Measurements from ENCODE around the gene PEAK1. TPM values are rescaled to one million over a fixed set of nuclear protein-coding genes. Genes with fewer than 3 reads are reported as not detected.

Gene PEAK1
- polyA plus RNA-seq, 3 donors from 2014 or later: 0.77 to 7.2 (median 2.5) TPM

DNA sequence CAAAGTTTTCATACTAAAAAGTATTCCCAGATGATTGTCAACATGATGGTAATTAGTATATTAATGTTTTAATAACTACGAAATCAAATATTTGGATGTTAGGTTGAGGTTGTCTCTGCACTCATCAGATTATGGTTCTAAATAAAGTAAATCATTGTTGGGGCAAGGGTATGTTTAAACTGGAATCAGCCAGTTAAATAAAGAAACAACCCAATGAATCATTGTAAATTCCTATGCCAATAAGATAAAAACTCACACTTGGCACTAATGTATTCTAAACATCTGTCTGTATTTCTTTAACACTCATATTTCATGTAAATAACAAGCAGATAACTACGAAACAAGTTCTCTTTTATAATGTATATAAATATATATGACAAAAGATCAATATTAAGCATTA lies 92.7 kb downstream of the PEAK1 start:
- H3K9me3 Mint-ChIP-seq: peaks cover 0 to 1% (median 0%) of the 10 kb centered on the region in 6 donors
- DNase-seq: no peak
- H3K27me3 Mint-ChIP-seq (ENCODE audit: low read depth in 3 of 3): no peaks in the 10 kb centered on the region
- peaks cover 0 to 7% (median 0%) of the 10 kb centered on the region in 3 donors for H3K36me3 Mint-ChIP-seq
- H3K4me1 Mint-ChIP-seq: peaks cover 0 to 1% of the 10 kb centered on the region in 2 donors
- no peak overlapping the region for H3K27ac Mint-ChIP-seq
- H3K4me3 Mint-ChIP-seq: no peak overlapping the region

DNA sequence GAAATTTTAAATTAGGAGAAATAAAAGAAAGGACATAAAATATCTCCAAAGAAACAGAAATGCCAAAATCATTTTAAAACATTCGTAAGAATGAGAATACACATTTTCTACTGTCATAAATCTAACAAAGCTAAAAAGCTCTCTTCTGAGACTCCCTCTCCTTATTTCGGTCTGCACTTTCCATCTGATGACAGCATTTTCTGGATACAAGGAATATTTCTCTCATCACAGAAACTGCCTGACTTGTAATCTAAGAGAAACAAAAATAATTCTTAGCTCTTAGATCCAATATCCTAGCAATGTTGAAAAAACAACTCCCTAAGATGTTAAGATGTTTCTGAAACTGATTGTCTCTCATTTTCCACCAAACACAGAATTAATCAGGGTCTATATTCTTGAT lies 93.5 kb downstream of the PEAK1 start:
- peaks cover 0 to 10% (median under 1%) of the 10 kb centered on the region in 3 donors for H3K36me3 Mint-ChIP-seq

GRCh38 chr15:77312523-77312922 lies 107.4 kb downstream of the PEAK1 start:
- Mint-ChIP-seq H3K27ac (no peak overlapping the region), H3K27me3 (ENCODE audit: low read depth in 3 of 3) (no peaks in the 10 kb centered on the region), H3K4me3 (no peak overlapping the region), H3K9me3 (no peaks in the 10 kb centered on the region), H3K4me1 (peaks cover 17 to 29% of the 10 kb centered on the region in 2 donors), H3K36me3 (no peaks in the 10 kb centered on the region)
- DNase-seq: no peak

More for the DNA sequence above, 93.5 kb downstream of the PEAK1 start:
- Mint-ChIP-seq H3K4me1 (peaks cover 0 to 8% of the 10 kb centered on the region in 2 donors), H3K27ac (peak overlapping the region in 1 of 6 donors; percentile 2), H3K4me3 (no peak overlapping the region), H3K27me3 (ENCODE audit: low read depth in 3 of 3) (peaks cover 0 to 2% (median 0%) of the 10 kb centered on the region in 3 donors), H3K9me3 (peaks cover 0 to 1% (median 0%) of the 10 kb centered on the region in 6 donors)
- DNase-seq: no peak

DNA sequence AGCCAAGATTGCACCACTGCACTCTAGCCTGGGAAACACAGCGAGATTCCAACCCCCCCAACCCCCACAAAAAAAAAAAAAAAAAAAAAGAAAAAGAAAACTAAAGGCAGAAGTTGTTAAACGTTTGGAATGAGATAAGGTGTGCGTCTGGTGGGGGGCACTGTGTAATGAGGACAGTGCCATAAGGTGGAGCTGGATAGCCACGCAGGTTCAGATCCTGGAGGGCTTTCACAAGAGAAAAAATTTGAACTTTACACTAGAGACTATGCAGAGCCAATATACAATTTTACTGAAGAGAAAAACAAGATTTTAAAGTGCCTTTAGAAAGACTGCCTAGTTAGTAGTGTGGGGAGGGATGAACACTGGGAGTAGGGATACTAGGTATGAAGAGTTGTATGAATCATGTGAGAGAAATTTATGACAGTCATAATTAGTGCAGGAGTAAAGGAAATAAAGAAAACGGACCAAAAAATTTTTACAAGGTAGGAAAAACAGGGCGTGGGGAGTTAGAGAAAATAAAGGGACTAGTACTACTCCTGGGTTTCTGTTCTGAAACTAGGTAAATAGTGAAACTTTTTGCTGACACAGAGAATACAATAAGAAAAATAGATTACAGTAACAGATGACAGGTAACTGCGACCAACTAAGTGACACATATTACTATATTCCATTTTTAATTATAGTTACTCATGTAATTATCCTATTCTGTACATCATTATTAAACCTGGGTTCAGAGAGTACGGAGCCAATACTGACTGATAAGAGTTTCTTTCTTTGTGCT lies 108.1 kb downstream of the PEAK1 start:
- Mint-ChIP-seq H3K4me3 (no peak overlapping the region), H3K27ac (no peak overlapping the region), H3K4me1 (peaks cover 17 to 29% of the 10 kb centered on the region in 2 donors), H3K36me3 (no peaks in the 10 kb centered on the region), H3K9me3 (no peaks in the 10 kb centered on the region), H3K27me3 (ENCODE audit: low read depth in 3 of 3) (no peaks in the 10 kb centered on the region)
- no peak for DNase-seq

GRCh38 chr15:77311020-77311419 lies 108.9 kb downstream of the PEAK1 start:
- no peaks in the 10 kb centered on the region for H3K27me3 Mint-ChIP-seq (ENCODE audit: low read depth in 3 of 3)
- H3K9me3 Mint-ChIP-seq: no peaks in the 10 kb centered on the region
- H3K36me3 Mint-ChIP-seq: no peaks in the 10 kb centered on the region
- DNase-seq: no peak
- peaks cover 17 to 29% of the 10 kb centered on the region in 2 donors for H3K4me1 Mint-ChIP-seq
- H3K4me3 Mint-ChIP-seq: no peak overlapping the region
- H3K27ac Mint-ChIP-seq: no peak overlapping the region

GRCh38 chr15:77309392-77309791 lies 110.5 kb downstream of the PEAK1 start:
- no peak for DNase-seq
- peaks cover 17 to 29% of the 10 kb centered on the region in 2 donors for H3K4me1 Mint-ChIP-seq
- no peak overlapping the region for H3K27ac Mint-ChIP-seq
- no peaks in the 10 kb centered on the region for H3K27me3 Mint-ChIP-seq (ENCODE audit: low read depth in 3 of 3)
- H3K4me3 Mint-ChIP-seq: no peak overlapping the region
- H3K36me3 Mint-ChIP-seq: no peaks in the 10 kb centered on the region
- no peaks in the 10 kb centered on the region for H3K9me3 Mint-ChIP-seq

- Mint-ChIP-seq H3K27ac (no peak overlapping the region), H3K9me3 (no peaks in the 10 kb centered on the region), H3K27me3 (ENCODE audit: low read depth in 3 of 3) (no peaks in the 10 kb centered on the region), H3K4me1 (peaks cover 17 to 27% of the 10 kb centered on the region in 2 donors), H3K36me3 (peaks cover 0 to 3% (median 0%) of the 10 kb centered on the region in 3 donors), H3K4me3 (no peak overlapping the region)
- DNase-seq: no peak
These were observed 114.0 kb downstream of the PEAK1 start for GRCh38 chr15:77305953-77306352.

DNA sequence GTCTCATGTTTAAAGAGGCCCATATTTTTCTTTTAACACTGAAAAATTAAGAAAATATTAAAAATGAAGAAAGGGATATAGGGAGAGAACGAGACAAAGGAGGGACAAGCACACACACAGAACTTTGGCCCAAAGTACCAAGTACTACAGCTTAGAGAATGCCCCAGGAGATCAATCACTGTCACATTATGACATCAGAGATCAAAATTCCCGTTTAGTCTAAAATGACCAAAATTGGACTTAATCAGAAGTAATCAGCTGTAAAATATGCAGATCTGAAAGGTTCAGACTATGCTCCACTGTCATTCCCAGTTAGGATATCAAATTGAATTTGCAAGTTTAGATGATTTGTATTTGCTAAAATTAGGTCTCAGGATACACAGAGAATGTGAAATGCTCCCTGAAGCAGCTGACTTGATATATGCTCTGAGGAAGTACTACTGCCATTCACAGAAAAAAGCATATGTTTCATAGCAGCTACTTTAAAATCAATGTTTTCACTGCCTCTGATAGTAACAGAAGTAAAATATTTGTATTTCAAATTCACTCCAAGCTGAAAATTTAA lies 123.0 kb downstream of the PEAK1 start:
- Mint-ChIP-seq H3K27me3 (ENCODE audit: low read depth in 3 of 3) (no peaks in the 10 kb centered on the region), H3K27ac (no peak overlapping the region), H3K9me3 (no peaks in the 10 kb centered on the region), H3K4me1 (peaks cover 0 to 2% of the 10 kb centered on the region in 2 donors), H3K36me3 (peaks cover 0 to 2% (median 0%) of the 10 kb centered on the region in 3 donors), H3K4me3 (no peak overlapping the region)
- no peak for DNase-seq

- Mint-ChIP-seq H3K27ac (no peak overlapping the region), H3K9me3 (no peaks in the 10 kb centered on the region), H3K4me3 (no peak overlapping the region), H3K36me3 (no peaks in the 10 kb centered on the region), H3K27me3 (ENCODE audit: low read depth in 3 of 3) (no peaks in the 10 kb centered on the region), H3K4me1 (peaks cover 0 to 2% of the 10 kb centered on the region in 2 donors)
- DNase-seq: no peak
These were observed 124.5 kb downstream of the PEAK1 start for GRCh38 chr15:77295446-77295845.

GRCh38 chr15:77292969-77293558 lies 126.8 kb downstream of the PEAK1 start:
- Mint-ChIP-seq H3K36me3 (no peaks in the 10 kb centered on the region), H3K9me3 (no peaks in the 10 kb centered on the region), H3K27ac (no peak overlapping the region), H3K4me3 (no peak overlapping the region), H3K4me1 (peaks cover 0 to 2% of the 10 kb centered on the region in 2 donors), H3K27me3 (ENCODE audit: low read depth in 3 of 3) (no peaks in the 10 kb centered on the region)
- DNase-seq: no peak

- no peak overlapping the region for H3K4me3 Mint-ChIP-seq
- H3K9me3 Mint-ChIP-seq: no peaks in the 10 kb centered on the region
- no peak for DNase-seq
- H3K36me3 Mint-ChIP-seq: peaks cover 0 to 3% (median under 1%) of the 10 kb centered on the region in 3 donors
- H3K27ac Mint-ChIP-seq: no peak overlapping the region
- peaks cover 0 to 2% of the 10 kb centered on the region in 2 donors for H3K4me1 Mint-ChIP-seq
- H3K27me3 Mint-ChIP-seq (ENCODE audit: low read depth in 3 of 3): no peaks in the 10 kb centered on the region
These were observed 128.8 kb downstream of the PEAK1 start for GRCh38 chr15:77291107-77291506.

- H3K4me1 Mint-ChIP-seq: no peaks in the 10 kb centered on the region
- H3K36me3 Mint-ChIP-seq: peaks cover 9 to 18% (median 10%) of the 10 kb centered on the region in 3 donors
- no peak overlapping the region for H3K4me3 Mint-ChIP-seq
- H3K27ac Mint-ChIP-seq: no peak overlapping the region
- no peak for DNase-seq
- no peaks in the 10 kb centered on the region for H3K27me3 Mint-ChIP-seq (ENCODE audit: low read depth in 3 of 3)
- no peaks in the 10 kb centered on the region for H3K9me3 Mint-ChIP-seq
These were observed 132.5 kb downstream of the PEAK1 start for GRCh38 chr15:77287385-77287784.

- H3K27me3 Mint-ChIP-seq (ENCODE audit: low read depth in 3 of 3): no peaks in the 10 kb centered on the region
- H3K4me3 Mint-ChIP-seq: no peak overlapping the region
- no peaks in the 10 kb centered on the region for H3K9me3 Mint-ChIP-seq
- H3K27ac Mint-ChIP-seq: peak overlapping the region in 3 of 6 donors; percentile 13 to 58 (median 53)
- DNase-seq: no peak
- H3K4me1 Mint-ChIP-seq: no peaks in the 10 kb centered on the region
- peaks cover 9 to 18% (median 10%) of the 10 kb centered on the region in 3 donors for H3K36me3 Mint-ChIP-seq
These were observed 134.6 kb downstream of the PEAK1 start for GRCh38 chr15:77285057-77285997.

Data from immature natural killer cell (primary cell).